ENCODE data around the gene CEBPZOS. TPM values are rescaled to one million over a fixed set of nuclear protein-coding genes. Genes with fewer than 3 reads are reported as not detected.

CEBPZOS gene
- total RNA-seq (2012; rRNA removed) (16.8 and 23.3 TPM in 2 replicates), polyA plus RNA-seq (2012; rRNA removed) (26.3 and 31.5 TPM in 2 replicates), Bru-seq, nascent RNA (percentile 78 among the genes with signal in this experiment), BruChase-seq, experiment 1, labeled RNA remaining after a 6-hour chase (percentile 94 among the genes with signal in this experiment), BruChase-seq, experiment 2, labeled RNA remaining after a 2-hour chase (percentile 88 among the genes with signal in this experiment)
- 8.6 and 20.8 TPM in 2 replicates for polyA plus RNA-seq (2012; cell fraction: cytosol; rRNA removed)
- polyA plus RNA-seq (2012; cell fraction: nucleus; rRNA removed; ENCODE audit: low replicate concordance), result 2.9 and 16.4 TPM in 2 replicates
- long read RNA-seq, transcript CEBPZOS-204 (5 exons, 3,158 nt), result major isoform, 10 of 31 reads
- long read RNA-seq, partial matches to known transcripts, result 3 of 31 reads
- long read RNA-seq, other reads (novel, unspliced or antisense), result 14 of 31 reads

- CTCF ChIA-PET, result no interaction called here
- peak within 1 kb of the TSS; percentile 78 for H3K4me3 ChIP-seq (ENCODE audit: insufficient read depth, low read depth, low read length)
- peak within 1 kb of the TSS; percentile 45 for H3K18ac ChIP-seq (ENCODE audit: low read depth, low read length)
- POLR2A ChIA-PET (ENCODE audit: unreplicated experiment), result no interaction called here
- H3K56ac ChIP-seq (ENCODE audit: extremely low read depth, insufficient read depth, low read length), result peak within 1 kb of the TSS; percentile 44
- H3K4me2 ChIP-seq (ENCODE audit: low read depth, low read length), result peak within 1 kb of the TSS; percentile 98
- peak within 1 kb of the TSS; percentile 91 for H3K14ac ChIP-seq (replicated peaks; ENCODE audit: low read depth, low read length)
- peak within 1 kb of the TSS; percentile 79; the same call in 1 of the 2 replicates for H2AK5ac ChIP-seq (ENCODE audit: low read depth, low read length)
- no peak within 1 kb of the TSS for H2BK20ac ChIP-seq (ENCODE audit: low read depth, low read length)
- no peaks in the 10 kb centered on the region for H3K27me3 ChIP-seq (ENCODE audit: control insufficient read depth, insufficient read depth, low read length)
- no peaks in the 10 kb centered on the region; the same call in 1 of the 2 replicates for H3K36me3 ChIP-seq (ENCODE audit: control insufficient read depth, insufficient read depth, low read length)
- WGBS, 2 experiments (ENCODE audit: extremely low coverage in 2 of 2, insufficient read length in 1 of 2), result 5% methylated on average over 50 of the region's 72 CpGs; no CpG with 5 or more reads in 1 of the 2 experiments
- peaks cover 8% of the 10 kb centered on the region; the same call in 1 of the 2 replicates for H4K20me1 ChIP-seq (ENCODE audit: insufficient read depth, low read length)
- peak within 1 kb of the TSS; percentile 67 for H3K27ac ChIP-seq (ENCODE audit: insufficient read depth, low read length)
- dilution Hi-C loops (cut with HindIII; ENCODE audit: low sequenced_read_pairs, unreplicated experiment) (no loop called here), in situ Hi-C loops (cut with MboI; ENCODE audit: low sequenced_read_pairs) (no loop called here), intact Hi-C loops (cut with micrococcal nuclease) (no loop called here)
- H2AK9ac ChIP-seq (replicated peaks; ENCODE audit: low read depth, low read length, poor library complexity), result peak within 1 kb of the TSS; percentile 96
- H4K8ac ChIP-seq (ENCODE audit: low read depth in 2 of 2, low read length in 2 of 2), result peak within 1 kb of the TSS; percentile 70 to 100
- H2BK15ac ChIP-seq (ENCODE audit: low read depth, low read length), result peak within 1 kb of the TSS; percentile 27; the same call in 1 of the 3 replicates
- peak within 1 kb of the TSS; percentile 82 for H2BK5ac ChIP-seq (ENCODE audit: low read depth, low read length, poor library complexity, severe bottlenecking)
- H3K4me1 ChIP-seq (ENCODE audit: control insufficient read depth, insufficient read depth, low read length), result peaks cover 2% of the 10 kb centered on the region; the same call in 1 of the 2 replicates
- peak within 1 kb of the TSS; percentile 88 for H3K4ac ChIP-seq (ENCODE audit: low read depth, low read length)
- DNase-seq, result peak; percentile 71
- peak; percentile 90 for ATAC-seq (ENCODE audit: low read depth)
- H3K79me1 ChIP-seq (ENCODE audit: low read depth in 1 of 2, low read length in 2 of 2), result peaks cover 13 to 48% of the 10 kb centered on the region in 2 experiments
- no TSS peak for BruUV-seq (replicated peaks)
- peaks cover 6% of the 10 kb centered on the region; the same call in 1 of the 2 replicates for H3K9me1 ChIP-seq (ENCODE audit: insufficient read depth, low read length)
- peak within 1 kb of the TSS; percentile 60; the same call in 1 of the 2 replicates for H2BK120ac ChIP-seq (ENCODE audit: low read depth, low read length)
- H4K91ac ChIP-seq (ENCODE audit: insufficient read depth, low read depth, low read length), result peak within 1 kb of the TSS; percentile 86
- peak; percentile 70; the same call in 1 of the 2 replicates for TF ChIP-seq MXI1 (IDR thresholded peaks at IDR 0.05; ENCODE audit: borderline replicate concordance, low read depth, low read length)
- peak; percentile 43; the same call in 1 of the 2 replicates for TF ChIP-seq POLR2A (IDR thresholded peaks at IDR 0.05; ENCODE audit: low read depth, low read length)
- TF ChIP-seq CTCF (conservative IDR thresholded peaks at IDR 0.05; ENCODE audit: low read depth, low read length), result no peak
- no peak for TF ChIP-seq USF2 (IDR thresholded peaks at IDR 0.05; ENCODE audit: low read depth, low read length)
- no peak for TF ChIP-seq CEBPB (IDR thresholded peaks at IDR 0.05; ENCODE audit: low read depth, low read length)
- TF ChIP-seq BHLHE40 (IDR thresholded peaks at IDR 0.05; ENCODE audit: low read depth, low read length), result peak; percentile 26; the same call in 1 of the 2 replicates
- H3K23ac ChIP-seq (ENCODE audit: low read depth, low read length), result peak within 1 kb of the TSS; percentile 80
- H3K9me3 ChIP-seq (ENCODE audit: control insufficient read depth, insufficient read depth, low read length), result no peaks in the 10 kb centered on the region
- peak within 1 kb of the TSS; percentile 100 for H2AFZ ChIP-seq (replicated peaks; ENCODE audit: low read length, poor library complexity)
- H3K9ac ChIP-seq (ENCODE audit: low read depth, low read length), result peak within 1 kb of the TSS; percentile 49
- peak within 1 kb of the TSS; percentile 88 for H4K5ac ChIP-seq (ENCODE audit: low read depth, low read length)
These were observed at the start of gene CEBPZOS for GRCh38 chr2:37196320-37197195. CEBPZOS (plus strand) TSS chr2:37196496; CDS start chr2:37199705, 3,209 bp downstream.
